NCI-H146 treated with DMSO at 0.1 percent for 48 hours (cell line): Measurements from ENCODE around the gene ARHGEF6.

Source experiments
- DNase-seq: peaks from one replicate; lab custom pipeline; 2025; ENCODE audit not compliant: unreplicated experiment; lab: John Stamatoyannopoulos, UW

The ARHGEF6 gene

GRCh38 chrX:136747003-136747986, 33.4 kb downstream of the ARHGEF6 start:
- no peak for DNase-seq

- no peak for DNase-seq
These were observed 35.2 kb downstream of the ARHGEF6 start for GRCh38 chrX:136745215-136746173.

GRCh38 chrX:136742721-136743379, 37.9 kb downstream of the ARHGEF6 start:
- DNase-seq: no peak

- DNase-seq: no peak
These were observed 42.5 kb downstream of the ARHGEF6 start for GRCh38 chrX:136738049-136738729.

GRCh38 chrX:136736690-136737089, 44.0 kb downstream of the ARHGEF6 start:
- DNase-seq: no peak

GRCh38 chrX:136735601-136736000, 45.1 kb downstream of the ARHGEF6 start:
- DNase-seq: no peak

- no peak for DNase-seq
These were observed 47.1 kb downstream of the ARHGEF6 start for GRCh38 chrX:136733613-136734012.

GRCh38 chrX:136731798-136732197, 48.9 kb downstream of the ARHGEF6 start:
- no peak for DNase-seq

- no peak for DNase-seq
These were observed 49.4 kb downstream of the ARHGEF6 start for GRCh38 chrX:136731207-136731782.

GRCh38 chrX:136728393-136728792, 52.3 kb downstream of the ARHGEF6 start:
- DNase-seq: no peak

GRCh38 chrX:136725441-136726104, 55.2 kb downstream of the ARHGEF6 start:
- no peak for DNase-seq

- no peak for DNase-seq
These were observed 62.6 kb downstream of the ARHGEF6 start for GRCh38 chrX:136718091-136718490.

GRCh38 chrX:136714626-136715599, 65.8 kb downstream of the ARHGEF6 start:
- DNase-seq: no peak

GRCh38 chrX:136712650-136713310, 68.0 kb downstream of the ARHGEF6 start:
- DNase-seq: no peak

GRCh38 chrX:136711147-136711546, 69.6 kb downstream of the ARHGEF6 start:
- no peak for DNase-seq

- DNase-seq: no peak
These were observed 70.3 kb downstream of the ARHGEF6 start for GRCh38 chrX:136710325-136710951.

- DNase-seq: no peak
These were observed 72.4 kb downstream of the ARHGEF6 start for GRCh38 chrX:136708348-136708747.
